Epithelial cell of prostate (primary cell): ENCODE data around the gene OTOGL.
A peak's percentile ranks its signal among the peaks of the same experiment; 100 is the strongest.
"Not testable (repeated sequence)": the region's sequence is repeated elsewhere in the genome, so short reads cannot be mapped to it uniquely, and the experiment has no call there.

Experiments used
- DNase-seq: peaks from one replicate; pipeline ENCODE4 v3.0.0-alpha.2; 2011; ENCODE audit warnings: low read depth, low spot score
- H3K27ac ChIP-seq: fragments of 450-650 bp; 2 replicates; pipeline ENCODE4 v1.5.1; 2017; ENCODE audit warnings: mild to moderate bottlenecking

OTOGL gene, protein sequence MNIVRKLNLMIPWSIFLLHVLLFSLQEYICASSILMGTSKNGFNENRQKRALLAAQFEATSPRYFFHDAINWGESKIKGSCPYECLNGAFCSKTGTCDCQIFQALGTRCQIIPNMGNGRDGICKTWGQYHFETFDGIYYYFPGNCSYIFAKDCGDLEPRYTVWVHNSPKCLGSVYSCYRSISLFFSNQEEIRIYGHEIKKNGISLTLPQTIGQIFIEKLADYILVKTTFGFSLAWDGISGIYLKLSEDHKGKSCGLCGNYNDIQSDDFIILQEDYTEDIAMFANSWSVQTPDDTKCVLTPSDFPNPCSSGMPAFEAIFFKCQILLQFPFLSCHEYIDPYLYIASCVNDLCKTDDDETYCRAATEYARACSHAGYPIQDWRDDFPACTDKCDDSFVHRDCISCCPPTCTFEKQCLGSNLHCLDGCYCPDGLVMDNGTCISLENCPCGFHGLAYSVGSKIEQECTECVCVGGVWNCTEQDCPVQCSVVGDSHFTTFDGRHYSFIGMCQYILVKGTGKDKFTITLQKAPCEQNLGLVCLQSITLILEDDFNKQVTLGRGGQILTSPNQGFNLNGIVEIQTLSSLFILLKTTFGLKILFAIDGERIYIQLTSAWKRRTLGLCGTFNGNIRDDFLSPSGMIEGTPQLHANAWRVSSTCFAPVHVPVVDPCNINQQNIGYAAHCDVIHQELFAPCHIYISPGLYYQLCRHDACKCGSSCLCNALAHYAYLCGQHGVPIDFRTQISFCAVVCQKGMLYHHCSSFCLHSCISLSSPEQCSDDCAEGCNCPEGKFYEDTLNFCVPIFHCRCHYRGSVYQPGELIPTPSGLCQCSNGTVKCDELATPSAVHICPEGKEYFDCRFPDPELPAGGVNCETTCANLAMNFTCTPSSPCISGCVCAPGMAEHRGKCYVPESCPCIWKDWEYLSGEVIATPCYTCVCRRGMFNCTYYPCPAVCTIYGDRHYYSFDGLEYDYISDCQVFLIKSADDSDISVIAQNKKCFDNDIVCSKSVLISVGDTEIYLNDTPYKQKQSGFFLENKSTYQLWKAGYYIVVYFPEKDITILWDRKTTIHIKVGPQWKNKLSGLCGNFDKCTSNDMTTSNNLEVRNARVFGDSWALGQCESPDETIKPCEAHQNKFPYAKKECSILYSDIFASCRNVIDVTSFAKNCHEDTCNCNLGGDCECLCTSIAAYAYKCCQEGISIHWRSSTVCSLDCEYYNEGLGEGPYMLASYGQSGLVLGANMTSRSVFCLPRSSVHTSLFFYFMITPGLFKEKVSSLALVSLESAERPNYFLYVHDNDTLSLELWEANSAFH (N-terminal part only)

DNA sequence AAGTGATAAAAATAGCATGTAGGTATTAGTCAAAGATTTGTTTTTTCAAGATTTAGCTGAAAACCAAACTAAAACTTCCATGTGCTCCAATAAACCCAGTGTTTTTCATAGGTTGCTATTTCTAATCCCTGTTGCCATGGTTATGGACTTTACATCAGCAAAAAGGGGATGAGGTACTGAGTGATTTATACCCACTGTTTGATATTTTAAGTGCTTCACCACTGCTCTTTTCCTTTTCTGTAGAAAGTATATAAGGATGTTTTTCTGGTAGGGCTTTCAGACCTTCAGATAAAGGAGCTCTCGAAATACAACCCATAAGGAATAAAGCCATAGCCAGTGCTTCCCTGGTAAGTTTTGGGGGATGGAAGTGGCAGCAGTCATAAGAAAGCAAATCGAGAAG is at the start of gene OTOGL:
TSS of gene OTOGL (plus strand) at position 279 of the 400 bp plus-strand sequence. CDS start 109,895 bp downstream, outside the sequence.
- no peak within 1 kb of the TSS for H3K27ac ChIP-seq
- DNase-seq = no peak

DNA sequence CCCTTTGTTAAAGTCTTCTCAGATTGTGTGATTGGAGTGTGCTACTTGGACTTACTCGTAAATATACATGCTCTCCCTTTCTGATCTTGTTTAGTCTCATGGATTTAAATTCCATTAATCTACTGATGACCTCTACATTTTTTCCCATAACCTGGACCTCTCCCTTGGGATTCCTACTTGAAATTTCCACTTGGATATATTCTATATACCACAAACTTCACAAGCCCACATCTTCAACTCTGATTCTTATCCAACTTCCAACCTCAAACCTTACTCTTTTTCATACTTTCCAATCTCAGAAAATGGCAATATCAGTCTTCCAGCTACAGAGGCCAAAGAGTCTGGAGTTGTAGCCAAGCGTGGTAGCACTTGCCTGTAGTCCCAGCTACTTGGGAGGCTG is 49.1 kb upstream of the OTOGL start:
- H3K27ac ChIP-seq = no peak overlapping the region
- no peak for DNase-seq

DNA sequence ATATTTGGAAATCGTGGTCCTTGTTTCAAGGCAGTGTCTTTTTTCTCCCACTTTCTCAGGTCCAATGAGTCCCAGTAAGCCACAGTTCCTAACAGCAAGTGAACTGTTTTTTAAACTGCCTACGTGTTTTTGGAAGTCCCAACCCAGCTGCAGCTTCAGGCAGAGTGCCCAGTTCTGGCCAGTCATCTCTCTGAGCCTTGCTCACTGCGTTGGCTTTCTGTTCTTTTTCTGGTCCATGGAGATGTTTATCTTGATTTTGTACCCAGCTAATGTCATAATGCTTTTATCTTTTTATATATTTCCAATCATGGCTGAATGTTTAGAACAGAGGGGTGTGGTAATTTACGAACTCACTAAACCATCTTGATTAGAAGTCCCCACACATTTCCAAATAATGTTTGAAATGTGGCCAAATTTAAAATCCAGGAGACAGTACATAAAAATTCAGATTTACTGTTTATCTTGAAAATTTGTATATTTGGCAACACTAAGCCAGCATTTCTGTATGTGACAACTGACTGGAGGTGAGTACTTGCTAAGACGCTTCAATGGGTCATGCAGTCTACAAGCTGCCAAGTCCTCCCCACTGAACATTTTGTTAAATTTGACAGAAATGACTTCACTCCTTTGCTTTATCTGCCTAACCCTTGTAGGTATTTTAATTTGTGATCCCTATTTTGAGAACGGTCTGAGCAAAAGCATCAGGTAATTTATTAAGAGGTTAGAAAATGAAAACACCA is 46.1 kb upstream of the OTOGL start:
- no peak for DNase-seq
- no peak overlapping the region for H3K27ac ChIP-seq

DNA sequence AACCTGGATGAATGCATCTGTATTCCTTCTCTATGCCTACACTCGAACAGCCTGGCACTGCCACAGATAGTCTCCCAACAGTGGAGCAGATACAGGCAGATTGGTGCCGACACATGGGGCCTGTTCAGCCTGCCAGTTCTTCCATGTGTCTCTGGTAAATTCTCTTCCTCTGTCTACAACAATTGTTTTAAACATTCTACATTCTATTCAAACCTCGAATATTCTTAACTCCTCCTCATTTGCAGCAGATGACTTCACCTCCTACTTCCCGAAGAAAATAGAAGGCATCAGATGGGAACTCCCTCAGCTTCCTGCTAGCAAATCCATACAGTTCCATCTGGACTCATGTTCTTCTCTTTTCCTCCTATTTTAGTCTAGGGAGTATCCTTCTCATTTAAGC is 43.1 kb upstream of the OTOGL start:
- DNase-seq = no peak
- no peak overlapping the region for H3K27ac ChIP-seq

DNA sequence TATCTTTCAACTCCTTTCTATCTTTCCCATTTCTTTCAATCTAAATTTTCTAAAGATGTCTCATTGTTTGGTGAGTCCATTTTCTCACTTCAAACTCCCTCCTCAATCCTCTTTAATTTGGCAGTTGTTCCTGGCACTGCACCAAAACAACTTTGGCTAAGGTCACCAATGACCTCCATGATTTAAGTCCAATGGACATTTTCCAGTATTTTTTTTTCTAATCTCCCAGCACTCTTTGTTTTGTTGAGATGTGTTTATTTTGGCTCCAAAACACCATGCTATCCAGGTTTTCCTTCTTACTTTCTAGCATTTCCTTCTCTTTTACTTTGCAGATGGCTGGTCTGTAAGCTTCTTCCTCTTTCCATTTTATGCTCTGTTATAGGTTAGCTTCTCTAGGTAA is 42.5 kb upstream of the OTOGL start:
- no peak overlapping the region for H3K27ac ChIP-seq
- DNase-seq = no peak

DNA sequence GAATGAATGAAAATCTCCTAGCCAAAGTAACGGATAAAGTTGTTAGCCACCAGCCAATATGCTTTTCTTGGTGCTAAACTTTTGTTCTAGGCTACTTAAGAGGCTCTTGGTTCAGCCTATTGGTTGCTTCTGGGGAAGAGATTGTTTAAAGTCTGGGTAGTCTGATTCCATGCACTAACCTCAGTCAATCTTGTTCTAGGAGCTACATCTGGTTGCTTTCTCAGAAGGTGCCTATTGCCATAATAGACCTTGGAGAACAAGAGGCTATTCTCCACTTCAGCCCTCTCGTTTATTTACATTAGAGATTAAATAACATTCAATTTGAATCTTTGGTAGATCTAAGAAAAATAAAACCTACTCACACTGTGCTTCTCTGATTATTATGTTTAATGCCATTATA is 40.8 kb upstream of the OTOGL start:
- H3K27ac ChIP-seq = no peak overlapping the region
- DNase-seq = no peak

DNA sequence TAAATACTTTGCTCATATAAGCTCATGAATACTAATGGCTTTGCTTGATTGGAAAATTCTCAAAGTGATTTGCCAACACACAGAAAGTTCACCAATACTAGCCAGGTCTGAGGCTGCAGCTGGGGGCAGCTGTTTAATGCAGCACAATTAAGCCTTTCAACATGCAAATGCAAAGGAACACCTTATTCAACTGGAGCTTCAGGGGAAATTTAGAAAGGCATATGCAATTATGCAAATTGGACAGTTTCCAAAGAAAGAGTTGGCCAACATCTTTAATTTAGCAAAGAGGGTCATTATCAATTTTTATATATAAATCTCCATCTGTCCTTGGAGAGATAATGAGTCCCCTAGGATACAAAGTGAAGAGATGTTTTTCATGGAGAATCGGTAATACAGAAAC is 40.2 kb upstream of the OTOGL start:
- no peak for DNase-seq
- H3K27ac ChIP-seq = no peak overlapping the region

DNA sequence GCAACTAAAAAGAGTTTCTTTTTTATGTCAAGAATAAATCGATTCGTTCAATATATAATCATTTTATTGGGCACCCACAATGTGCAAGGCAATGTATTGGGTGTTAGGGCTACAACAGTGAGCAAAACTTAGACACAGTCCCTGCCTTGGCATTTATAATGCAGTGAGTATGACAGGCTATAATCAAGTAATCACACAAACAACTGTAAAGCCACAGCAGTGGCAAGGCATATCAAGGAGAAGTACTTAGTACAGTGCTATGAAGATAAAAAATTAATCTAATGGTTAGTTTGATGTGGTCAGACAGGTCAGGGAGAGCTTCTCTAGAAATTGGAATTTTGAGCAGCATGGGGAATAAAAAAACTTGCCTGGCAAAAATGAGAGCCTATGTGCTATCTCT is 39.5 kb upstream of the OTOGL start:
- no peak overlapping the region for H3K27ac ChIP-seq
- DNase-seq = no peak

DNA sequence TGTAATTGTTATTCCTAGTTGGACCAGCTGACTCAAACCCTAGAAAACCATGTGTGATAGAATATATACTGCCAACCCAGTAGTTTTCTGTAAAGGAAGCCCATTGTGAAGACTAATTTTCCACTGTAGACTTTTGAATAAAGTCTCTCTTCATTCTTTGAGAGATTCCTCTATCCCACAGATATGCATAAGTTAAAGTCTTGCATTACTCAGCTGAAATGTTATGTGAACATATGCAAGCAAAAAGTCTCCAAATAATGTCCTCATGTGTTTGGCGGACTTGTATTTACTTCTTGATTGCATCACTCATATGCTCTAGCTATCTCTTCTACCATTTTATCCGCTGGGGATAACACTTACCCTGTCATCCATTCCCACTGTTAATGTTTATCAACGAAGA is 35.1 kb upstream of the OTOGL start:
- DNase-seq = no peak
- no peak overlapping the region for H3K27ac ChIP-seq

DNA sequence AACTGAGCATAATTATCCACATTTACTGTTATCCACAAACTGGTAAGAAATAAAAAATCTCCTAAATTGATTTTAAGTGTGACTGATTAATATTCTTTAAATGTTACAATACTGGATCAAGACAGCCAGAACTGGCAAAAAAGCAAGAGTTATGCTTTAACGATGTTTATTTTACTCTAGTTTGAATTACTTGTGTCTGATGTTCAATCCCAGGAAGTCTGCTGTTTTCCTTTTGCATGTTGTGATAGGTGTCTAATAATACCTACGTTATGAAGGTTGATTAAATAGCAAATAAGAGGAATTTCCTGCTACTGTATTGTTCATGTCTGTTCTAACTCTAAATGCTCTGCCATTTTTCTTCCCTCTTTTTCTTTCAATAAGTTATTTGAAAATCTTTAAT is 34.4 kb upstream of the OTOGL start:
- no peak for DNase-seq
- H3K27ac ChIP-seq = no peak overlapping the region

DNA sequence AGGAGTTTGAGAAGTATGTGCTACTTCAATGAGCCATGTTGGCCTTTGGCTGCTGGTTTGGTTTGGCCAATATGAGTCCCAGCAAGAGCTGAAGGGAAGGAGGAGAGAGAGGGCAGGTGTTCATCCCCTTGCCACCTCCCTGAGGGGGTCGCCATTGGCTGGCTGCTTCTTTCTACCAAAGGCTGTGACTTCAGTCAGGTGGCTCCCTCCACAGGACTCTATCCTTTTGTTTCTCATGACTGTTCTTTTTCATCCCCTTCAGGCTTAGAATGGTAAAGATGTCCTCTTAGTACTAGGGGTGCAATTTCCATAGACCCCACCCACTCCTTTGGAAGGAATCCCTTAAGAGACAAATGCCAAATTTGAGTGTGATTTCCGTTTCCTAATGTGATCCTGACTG is 31.2 kb upstream of the OTOGL start:
- no peak for DNase-seq
- H3K27ac ChIP-seq = no peak overlapping the region

DNA sequence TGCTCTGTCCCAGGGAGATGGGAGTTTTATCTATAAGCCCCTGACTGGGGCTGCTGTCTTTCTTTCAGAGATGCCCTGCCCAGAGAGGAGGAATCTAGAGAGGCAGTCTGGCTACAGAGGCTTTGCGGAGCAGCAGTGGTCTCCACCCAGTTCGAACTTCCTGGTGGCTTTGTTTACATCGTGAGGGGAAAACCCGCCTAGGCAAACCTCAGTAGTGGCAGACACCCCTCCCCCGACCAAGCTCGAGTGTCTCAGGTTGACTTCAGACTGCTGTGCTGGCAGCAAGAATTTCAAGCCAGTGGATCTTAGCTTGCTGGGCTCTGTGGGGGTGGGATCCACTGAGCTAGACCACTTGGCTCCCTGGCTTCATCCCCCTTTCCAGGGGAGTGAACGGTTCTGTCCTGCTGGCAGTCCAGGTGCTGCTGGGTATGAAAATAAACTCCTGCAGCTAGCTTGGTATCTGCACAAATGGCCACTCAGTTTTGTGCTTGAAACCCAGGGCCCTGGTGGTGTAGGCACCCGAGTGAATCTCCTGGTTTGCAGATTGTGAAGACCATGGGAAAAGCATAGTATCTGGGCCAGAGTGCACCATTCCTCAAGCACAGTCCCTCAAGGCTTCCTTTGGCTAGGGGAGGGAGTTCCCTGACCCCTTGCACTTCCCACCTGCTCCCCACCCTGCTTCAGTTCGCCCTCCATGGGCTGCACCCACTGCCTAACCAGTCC is 15.3 kb upstream of the OTOGL start:
- not testable (repeated sequence) for DNase-seq, H3K27ac ChIP-seq

DNA sequence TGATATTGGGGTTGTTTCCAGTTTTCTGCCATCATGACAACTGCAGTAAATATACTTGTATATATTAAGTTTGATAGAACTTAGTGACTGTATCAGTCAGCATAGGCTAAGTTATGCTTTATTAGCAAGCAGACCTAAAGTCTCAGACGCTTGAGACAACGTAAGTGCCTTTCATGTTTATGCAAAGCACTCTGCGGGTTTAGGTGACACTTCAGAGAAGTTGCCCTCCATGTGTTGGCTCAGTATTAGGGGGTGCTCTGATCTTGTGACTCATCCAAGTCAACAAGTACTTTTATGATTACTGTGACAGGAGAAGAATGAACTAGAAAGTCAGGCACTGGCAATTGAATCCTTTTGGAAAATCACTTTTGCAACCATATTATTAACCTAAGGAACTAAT is 13.3 kb upstream of the OTOGL start:
- no peak overlapping the region for H3K27ac ChIP-seq
- DNase-seq = no peak

DNA sequence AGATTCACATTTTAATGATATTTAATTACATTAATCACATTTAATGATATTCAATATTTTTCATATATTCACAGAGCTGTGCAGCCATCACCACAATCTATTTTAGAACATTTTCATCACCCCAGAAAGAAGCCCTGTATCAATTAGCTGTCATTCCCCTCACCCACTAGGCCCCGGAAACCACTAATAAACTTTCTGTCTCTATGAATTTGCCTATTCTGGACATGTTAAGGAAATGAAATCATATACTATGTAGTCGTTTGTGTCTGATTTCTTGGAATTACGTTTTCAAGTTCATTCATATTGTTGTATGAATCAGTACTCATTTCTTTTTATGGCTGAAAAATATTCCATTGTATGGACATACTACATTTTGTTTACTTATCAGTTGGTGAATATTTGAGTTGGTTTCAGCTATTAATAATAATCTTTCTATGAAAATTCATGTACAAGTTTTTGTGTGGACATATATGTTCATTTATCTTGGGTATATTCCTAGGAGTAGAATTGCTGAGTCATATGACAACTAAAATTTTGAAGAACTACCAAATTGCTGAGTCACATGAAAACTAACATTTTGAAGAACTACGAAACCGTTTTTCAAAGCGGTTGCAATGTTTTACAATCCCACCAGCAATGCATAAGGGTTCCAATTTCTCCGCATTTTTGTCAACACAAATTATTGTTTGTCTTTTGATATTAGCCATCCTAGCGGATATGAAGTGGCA is 11.7 kb upstream of the OTOGL start:
- no peak for DNase-seq

DNA sequence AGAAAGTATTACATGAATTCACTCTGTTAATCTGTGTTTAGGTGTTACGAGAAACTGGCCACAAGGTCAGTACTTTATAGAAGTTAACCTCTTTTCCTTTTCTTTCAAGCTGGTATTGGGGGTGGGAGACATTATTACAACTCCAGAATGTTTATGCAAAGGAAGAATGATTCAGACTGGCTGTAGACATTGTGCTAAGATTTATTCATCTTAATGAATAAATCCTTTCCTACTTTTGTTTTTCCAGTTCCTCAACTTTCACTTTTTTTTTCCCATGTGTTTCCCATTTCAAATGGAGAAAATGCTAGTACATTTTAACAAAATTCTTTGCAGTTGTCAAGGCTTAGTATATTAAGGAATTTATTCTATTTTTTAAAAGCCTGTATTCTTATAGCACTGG is 1.3 kb downstream of the OTOGL start:
- peak overlapping the region; percentile 16 for H3K27ac ChIP-seq
- DNase-seq = no peak

More for the DNA sequence above, 11.7 kb upstream of the OTOGL start:
- no peak overlapping the region for H3K27ac ChIP-seq

DNA sequence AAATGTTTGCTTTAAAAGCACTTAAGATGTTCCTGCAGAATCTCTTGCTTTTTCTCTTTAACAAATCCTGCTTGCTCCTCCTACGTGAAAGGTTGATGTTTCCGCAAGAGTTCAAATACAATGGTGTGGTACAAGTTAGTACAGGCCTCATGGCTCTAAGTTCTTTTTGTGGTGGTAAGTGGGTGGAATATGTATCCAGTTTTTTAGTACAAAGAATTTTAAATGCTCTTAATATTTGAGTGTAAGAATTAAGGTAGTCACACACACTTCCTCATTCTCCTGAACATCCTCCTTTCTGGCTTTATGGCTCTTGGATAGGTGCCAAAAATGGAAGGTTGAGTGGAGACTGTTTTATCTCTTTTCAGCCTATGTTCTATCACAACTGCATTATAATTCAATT is 1.8 kb downstream of the OTOGL start:
- peak; percentile 74 for DNase-seq
- peak overlapping the region; percentile 16 for H3K27ac ChIP-seq

DNA sequence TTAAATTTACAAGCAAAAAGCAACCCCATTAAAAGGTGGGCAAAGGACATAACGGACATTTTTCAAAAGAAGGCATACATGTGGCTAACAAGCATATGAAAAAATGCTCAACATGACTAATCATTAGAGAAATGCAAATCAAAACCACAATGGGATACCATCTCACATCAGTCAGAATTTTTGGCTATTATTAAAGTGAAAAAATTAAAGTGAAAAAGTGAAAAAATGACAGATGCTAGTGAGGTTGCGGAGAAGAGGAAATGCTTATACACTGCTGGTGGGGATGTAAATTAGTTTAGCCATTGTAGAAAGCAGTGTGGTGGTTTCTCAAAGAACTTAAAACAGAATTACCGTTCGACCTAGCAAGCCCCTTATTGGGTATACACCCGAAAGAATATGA is 7.9 kb downstream of the OTOGL start:
- no peak for DNase-seq

DNA sequence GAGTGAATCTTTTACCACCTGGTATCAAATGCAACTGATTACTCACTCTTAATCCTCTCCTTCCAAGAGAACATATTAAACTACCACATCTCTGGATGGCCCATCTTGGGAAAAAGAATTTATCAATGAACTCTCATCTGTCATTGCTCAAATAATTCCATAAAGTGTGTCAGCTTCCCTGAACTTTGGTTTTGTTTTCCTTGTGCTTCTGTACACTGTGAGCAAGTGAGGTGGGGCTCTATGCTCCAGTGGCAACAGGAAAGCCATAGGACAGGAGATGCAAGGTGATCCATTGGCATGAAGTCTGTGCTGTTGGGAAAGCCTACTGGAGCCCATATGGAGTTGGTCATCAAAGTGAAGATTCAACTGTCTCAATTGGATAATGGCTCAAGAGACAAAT is 17.4 kb downstream of the OTOGL start:
- no peak for DNase-seq

More for the DNA sequence above, 7.9 kb downstream of the OTOGL start:
- no peak overlapping the region for H3K27ac ChIP-seq

More for the DNA sequence above, 17.4 kb downstream of the OTOGL start:
- H3K27ac ChIP-seq = no peak overlapping the region
